NCI-H187 (cell line): ENCODE measurements around the gene CAPN8.

Experiments used
- DNase-seq, 2 experiments: peaks; one replicate each; lab custom pipeline; 2025; lab: John Stamatoyannopoulos, UW

Gene CAPN8

DNA sequence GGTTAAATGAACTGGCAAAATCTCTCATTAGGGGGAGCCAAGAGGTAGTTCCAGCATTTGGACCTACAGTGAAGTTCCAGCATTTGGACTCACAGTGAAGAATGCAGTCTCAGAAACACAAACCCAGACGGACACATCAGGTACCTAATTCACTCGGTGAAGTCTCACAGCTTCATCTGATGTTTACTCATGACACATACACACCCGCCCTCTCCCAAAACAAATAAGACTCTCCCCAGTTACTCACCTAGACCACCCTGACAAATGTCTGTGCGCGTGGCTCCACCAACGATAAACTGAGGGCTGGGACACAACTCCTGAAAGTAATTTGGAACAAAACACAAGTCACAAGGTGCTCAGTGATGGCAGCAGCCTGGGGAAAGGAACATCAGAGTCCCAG is 11.4 kb downstream of the CAPN8 start:
- DNase-seq = no peak

DNA sequence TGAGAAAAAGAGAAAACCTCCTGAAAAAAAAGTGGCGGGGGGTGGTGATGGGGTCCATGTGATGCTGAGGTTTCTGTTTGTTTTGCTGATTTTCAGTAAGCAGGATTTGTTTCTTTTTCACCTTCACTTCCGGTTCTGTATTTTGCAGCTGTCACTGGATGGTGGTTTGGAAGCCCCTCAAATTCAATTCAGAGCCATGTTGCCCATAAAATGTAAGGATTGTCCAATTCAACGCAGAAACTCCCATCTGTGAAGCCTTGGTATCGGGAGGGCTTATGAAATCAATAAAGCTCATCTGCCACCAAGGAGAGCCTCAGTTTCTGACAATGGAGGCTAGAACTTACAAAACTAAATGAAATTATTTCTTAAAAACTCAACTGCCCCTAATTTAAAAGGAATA is 12.1 kb downstream of the CAPN8 start:
- no peak for DNase-seq

DNA sequence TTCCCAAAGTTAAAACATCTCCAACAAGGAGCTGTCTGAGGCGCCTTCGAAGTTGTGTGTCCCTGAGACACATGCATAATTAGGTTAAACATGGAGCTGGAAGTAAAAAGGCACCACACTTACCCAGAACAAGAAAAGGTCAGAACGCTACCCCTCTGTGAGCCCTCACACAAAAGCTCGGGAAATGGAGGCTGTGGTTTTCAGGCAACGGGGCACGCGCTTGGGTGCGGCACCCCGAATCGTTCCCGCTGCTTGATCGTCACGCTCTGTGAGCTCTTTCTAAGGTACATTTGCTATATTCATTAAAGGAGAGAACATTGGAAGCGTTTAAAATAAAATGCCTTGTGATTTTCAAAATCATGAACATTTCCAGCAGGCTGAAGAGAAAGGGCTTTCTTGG is 12.5 kb downstream of the CAPN8 start:
- DNase-seq = no peak

DNA sequence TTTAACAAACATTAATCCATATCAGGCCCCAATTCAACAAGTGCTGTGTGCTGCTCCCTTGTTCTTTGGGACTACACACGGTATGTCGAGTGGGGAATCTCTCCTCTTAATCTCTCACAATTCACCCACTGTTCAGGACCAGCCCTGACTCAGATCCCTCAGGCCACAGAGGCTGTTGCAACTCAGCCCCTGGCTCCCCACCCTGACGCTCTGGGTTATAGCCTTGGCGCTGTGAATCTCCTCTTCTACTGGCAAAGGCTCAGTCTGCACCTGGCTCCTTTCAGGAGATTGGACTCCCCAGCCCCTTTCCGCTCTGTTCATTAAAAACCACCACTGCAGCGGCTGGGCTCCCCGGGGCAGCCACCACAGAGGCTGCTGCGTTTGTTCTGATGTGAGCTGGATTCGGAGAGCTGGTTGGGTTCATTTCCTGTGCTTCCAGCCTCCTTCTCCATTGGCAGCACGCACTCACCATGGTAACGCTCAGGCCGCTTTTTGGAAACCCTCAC is 13.0 kb downstream of the CAPN8 start:
- no peak for DNase-seq

DNA sequence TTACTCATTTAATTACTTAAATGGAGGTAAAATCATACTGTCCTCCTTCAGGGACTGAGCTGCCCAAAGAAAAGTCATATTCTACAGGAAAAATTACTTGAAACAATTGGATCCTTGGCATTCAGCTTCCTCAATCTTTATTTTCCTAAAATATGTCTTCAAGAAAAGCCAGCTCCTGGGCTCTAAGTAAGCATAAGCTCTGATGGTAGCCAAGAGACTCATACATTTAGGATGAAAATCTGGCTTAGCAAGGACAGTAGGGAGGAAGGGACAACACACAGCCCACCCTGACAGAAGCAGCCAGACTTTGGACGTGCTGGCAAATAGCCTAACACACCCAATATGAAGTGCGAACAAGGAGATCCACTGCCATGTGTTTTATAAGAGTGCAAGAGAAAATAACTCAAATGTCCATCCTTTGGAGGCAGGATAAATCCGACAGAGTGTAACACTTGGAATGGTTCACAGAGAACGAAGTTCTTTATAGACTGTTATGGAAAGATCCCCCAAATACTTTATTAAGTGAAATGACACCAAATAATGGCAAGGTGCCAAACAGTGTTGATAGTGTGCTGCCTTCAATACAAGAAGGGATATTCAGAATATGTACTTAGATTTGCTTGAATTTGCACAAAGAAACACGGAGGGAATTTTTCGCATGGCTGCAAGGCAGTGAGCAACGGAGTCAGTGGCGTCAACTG is 14.1 kb downstream of the CAPN8 start:
- no peak for DNase-seq

DNA sequence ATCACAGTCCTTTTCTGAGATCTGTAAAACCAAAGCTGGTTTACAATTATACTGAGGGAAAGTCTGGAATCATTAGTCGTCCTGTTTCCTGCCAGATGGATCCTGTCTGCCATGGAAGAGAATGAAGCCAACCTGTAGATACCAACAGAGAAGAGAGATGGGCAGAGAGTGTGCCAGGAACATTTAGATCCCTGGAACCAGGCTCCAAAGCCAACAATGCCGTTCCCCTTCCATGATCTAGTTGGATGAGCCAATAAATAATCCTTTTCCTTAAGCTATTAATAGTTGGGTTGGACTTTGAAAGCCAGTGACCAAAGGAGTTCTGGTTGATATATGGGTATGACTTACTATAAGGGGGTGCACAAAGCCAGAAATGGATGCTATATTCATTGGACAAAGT is 15.0 kb downstream of the CAPN8 start:
- no peak for DNase-seq

DNA sequence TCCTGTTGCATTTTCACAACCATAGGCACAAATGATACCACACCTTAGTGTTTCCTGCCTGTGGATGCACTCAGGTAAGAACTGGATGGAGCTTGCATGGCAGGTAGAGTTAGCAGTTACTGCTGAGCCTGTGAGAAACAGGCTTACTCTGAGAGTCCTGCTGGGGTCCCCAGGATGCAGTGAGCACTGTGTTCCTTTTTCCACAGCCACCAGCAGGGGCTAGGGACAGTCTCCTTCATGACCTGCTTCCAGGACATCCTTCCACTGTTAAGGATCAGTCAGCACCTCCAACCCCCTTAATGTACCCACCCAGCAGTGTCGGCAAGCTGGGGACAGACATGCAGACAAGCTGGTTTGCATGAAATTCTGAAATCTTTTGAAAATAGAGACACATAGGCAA is 16.3 kb downstream of the CAPN8 start:
- no peak for DNase-seq

DNA sequence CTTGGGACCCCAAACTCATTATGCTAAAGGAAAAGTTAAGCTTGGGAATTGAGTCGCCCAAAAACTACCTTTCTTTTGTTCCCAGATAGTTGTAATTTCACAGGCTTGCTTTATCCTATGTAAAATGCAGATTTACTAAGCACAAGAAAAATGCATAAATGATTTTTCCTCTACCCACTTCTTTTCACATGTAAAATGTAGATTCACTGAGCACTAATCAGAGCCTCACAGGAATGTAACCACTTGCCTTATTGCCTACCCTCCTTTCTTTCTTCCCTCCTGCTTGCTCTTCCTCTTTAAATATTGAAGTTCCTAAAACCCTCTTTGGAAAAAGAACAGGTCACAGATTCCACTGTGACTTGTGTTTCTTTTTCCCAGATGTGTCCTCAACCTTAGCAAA is 18.3 kb downstream of the CAPN8 start:
- DNase-seq = no peak

DNA sequence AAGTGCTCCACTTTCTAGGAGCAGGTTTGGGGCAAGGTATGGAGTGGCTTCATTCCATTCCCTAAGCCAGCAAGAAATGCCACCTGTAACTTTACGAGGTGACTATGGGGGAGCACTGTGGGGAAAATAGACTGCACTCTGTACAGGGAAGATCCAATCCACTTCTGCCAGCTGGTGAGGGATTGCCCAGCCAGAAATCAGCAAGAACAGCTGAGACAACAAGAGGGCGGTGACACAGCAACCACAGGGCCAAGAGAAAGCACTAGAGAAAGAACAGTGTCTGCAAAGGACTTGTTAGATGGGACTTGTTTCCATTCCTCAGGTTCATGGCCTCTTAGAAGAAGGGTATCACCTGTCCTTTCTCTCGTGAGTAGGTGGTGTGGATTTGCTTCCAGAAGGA is 19.6 kb downstream of the CAPN8 start:
- DNase-seq = no peak

DNA sequence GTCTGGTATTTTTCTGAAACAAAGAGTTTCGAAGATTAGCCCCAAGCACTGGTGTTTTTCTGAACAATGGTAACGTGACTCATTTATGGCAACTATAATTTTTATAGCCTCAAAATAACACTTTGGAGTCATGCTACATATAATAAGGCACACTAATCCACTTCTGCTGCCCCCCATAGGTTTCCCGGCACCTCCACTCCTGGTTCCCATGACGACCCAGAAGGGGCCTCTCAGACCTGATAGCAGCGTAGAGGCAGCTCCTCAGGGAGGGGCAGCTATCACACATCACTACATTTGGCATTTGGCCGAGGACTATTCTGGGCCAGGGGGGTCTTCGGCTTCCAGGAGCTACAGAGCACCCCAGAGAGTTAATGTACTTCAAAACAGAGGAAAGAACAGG is 23.3 kb downstream of the CAPN8 start:
- peak in 1 of 2 experiments; percentile 5 for DNase-seq

DNA sequence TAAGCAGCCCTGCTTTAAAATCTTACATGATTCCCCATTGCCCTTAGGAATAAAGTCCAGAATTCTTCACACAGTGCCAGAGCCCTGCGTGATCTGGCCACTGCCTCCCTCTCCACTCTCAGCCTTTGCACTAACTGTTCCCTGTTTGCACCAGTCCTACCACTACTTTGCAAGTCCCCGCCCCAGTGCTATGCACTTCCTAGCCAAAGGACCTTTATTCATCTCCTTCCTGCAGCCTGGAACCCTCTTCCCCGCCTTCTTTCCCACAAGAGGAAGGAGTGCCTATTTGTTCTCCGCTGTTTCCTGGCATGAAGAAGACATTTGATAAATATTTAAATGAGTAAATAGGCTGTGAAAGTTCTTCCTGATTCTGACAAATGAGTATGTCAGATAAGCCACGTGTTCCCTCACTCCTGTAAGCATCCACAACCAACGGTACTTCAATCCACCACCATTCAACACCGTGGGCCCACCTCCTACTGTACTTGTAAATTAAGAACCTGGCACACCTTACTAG is 23.9 kb downstream of the CAPN8 start:
- DNase-seq = no peak

DNA sequence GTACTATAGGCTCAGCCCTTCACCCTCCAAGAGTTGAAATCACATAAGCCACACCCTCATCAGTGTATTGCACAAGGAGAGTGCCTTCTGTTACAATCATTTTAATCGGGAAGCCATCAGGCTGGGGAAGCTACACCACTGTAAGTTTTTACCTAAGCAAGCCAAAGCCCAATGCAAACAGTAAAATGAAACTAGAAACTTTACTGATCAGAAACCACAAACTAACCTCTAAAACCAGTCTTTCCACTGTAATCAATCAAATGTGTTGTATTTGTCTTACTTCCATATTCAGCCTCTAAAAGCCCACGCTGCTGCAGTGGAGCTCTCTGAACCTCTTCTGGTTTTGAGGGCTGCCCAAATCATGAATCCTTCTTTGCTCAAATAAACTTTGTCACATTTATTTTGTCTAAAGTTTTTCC is 26.2 kb downstream of the CAPN8 start:
- no peak for DNase-seq

DNA sequence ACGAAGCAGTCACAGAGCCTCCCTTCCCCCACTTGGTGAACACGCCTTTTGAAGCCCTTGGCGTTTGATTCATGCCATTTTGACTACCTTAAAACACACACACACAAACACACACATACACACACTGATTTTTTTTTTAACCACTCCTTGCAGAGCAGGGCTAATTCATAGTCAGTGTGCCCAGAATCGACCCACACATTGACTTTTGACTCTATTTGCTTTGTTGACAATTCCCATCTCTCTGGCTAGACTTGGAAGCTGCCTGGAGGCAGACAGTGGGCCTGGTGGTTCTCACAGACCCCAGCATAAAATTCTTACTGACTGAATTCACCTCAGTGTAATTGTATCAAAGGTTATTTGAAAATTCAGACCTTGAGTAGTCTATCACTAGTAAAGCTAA is 30.3 kb downstream of the CAPN8 start:
- no peak for DNase-seq

DNA sequence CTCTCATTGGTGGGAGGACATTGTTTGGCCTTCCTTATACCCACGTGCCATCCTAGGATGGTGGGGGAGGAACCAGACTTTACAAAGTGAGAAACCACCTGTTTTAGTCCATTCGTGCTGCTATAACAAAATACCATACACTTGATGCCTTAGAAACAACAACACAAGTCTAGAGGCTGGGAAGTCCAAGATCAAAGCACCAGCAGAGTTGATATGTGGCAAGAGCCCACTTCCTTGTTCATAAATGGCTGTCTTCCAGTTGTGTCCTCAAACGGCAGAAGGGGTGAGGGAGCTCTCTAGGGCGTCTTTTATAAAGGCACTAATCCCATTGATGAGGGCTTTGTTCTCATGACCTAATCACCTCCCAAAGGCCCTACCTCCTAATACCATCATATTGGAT is 31.1 kb downstream of the CAPN8 start:
- no peak for DNase-seq

DNA sequence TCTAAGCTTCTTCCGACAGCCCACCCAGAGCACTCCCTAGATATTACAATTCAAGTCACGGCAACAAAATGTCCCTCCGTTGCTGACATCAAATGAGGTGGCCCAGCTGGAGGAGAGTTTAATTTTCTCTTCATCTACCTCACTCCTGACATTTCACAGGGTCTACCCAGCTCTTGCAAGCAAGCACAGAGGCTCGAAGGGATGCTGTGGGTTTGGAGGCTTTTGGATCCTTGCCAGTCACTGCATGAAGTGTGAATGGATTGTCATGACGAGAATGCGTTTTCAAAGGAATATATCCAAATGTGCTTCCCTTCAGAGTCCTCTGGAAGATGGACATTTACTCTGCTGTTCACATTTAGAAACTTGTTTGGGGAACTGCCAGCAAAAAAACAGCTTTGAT is 33.5 kb downstream of the CAPN8 start:
- DNase-seq = peak in 1 of 2 experiments; percentile 3

DNA sequence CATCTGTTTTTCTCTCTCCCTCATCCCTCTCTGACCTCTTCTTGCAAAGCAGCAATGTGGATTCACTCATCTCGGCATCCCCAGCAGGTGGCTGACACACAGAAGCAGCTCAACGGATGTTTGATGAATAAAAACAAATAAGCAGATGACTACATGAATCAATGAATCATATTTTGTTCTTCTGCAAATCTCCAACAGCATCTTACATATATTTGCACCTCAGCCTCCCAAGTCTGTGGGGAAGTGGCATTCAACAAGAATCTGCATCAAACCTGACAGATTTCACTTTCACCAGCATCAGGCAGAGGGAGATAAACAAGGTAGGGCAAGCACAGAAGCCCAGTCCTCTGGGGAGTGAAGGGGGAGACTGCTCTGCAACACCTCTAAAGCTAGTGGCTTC is 34.0 kb downstream of the CAPN8 start:
- no peak for DNase-seq

DNA sequence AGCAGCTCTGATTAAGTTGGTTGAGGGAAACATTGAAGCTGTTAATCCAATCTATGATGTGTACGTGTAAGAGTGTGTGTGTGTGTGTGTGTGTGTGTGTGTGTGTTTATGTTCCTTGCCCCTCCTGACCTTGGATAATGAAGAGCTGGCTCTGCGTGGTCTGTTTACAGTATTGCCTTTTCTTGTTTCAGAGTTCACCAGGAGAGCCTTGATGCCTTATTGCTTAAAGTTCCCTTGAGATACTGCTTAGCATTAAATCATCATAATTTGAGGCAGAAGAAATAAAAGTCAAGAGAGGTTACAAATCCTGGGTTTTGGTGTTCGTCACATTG is 36.4 kb downstream of the CAPN8 start:
- no peak for DNase-seq

DNA sequence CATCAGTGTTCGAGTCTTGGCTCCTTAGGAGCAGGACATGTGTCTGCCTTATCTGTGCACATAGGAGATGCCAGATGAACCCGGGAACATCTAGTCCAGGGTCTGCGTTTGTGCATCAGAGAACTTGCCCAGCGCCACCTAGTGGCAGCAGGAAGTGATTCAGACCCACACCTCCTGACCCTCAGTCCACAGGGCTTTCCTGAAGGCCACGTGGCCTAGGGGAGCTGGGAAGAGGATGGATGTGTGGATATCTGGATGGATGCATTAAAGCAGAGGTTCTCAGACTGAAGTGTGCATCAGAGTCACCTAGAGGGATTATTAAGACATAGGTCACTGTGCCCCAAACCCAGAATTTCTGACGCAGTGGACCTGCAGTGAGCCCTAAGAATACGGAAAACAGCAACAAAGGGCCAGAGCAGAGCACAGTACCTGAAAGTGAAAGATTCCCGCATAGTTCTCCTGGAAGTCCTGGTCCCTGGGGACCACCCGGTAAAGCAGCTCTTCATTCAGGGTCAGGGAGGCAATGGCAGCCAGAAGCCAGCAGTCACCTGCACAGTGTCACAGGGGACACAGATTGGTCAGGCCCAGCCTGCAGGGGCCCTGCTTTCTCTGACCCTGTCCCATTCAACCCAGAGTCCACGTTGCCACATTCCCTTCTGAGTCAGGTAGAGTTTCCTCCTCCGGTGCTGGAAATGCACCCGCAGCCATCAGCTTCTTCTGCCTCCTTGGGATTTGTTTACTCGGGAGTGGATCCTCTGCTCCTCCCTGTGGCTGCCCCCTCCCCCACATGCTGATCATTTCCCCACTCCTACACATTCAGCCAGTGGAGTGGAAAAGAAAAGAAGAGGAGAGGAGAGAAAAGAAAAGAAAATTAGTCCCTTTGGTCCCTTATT is 37.0 kb downstream of the CAPN8 start:
- DNase-seq = no peak

DNA sequence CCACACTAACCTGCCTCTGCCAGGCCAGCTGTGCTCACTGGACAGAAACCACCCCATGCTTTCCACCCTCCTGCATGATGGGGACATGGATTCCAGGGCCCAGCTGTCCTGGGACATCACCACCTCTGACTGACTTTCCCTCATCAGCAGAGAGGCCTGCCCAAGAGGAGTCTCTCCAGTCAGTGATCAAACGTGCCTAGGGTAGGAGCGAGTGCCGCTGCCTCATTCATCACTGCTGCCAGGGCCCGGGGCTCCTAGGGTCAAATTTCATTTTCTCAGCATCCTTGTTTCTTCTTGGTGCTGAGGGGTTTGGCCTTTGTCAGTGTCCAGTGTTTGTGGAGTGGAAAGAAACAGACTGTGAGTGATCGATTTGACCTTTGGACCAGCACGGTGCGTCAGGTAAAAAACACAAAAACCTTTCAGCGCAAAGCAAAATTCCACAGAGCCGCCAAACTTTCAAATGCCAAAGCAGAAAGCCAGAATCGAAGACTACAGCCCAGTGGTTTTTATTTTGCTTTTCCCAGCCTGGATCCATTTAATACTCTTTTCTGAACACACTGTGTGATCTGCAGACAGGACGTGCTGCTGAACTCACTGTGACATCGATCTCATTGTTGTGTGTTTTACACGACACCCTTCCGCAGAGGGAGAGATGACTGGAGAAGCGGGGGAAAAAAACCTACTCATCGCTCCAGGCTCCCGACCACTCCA is 43.2 kb downstream of the CAPN8 start:
- DNase-seq = no peak

DNA sequence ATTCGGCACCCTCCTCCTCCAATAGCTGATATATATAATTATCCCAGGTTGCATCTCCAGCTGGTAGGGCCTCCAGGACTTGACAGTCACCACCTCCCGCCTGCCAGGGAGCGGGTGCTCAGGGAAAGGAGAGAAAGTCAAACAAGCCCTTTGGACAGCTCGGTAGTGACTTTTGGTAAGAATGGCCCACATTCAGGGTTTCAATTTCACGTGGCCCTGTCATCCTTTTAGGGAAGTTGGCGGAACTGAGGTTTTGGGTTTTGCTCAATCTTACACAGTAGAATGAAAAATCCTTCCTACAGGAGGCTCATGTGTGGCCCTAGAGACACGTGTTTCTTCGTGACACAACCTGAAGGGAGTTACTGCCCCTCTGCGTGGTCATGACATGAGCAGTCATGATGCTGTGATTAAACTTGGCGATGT is 44.2 kb downstream of the CAPN8 start:
- no peak for DNase-seq

DNA sequence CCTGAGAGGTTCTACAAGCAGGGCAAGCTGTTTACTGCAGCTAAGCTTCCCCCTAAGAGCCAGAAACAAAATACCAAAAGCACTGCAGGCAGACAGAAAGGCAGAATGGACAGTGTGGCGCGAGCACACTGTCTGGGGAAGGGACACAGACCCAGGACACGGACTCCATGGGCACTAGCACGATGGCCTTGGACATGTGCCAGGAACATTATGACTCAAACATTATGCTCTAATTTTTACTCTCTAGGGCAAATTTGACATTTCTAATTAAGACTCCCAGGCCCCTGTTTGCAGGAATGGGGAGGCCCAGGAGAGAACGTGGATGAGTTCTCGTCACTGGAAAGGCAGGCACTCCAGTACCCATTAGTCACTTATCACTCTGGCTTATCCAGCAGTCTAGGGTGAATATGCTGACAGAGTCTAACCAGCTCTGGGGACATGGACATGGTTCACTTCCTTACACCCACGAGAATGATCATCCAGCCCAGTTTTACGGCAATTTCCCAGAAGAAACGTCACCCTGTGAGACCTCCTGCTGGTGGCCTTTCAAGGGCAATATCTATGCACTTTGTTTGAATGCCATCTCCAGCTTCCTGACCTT is 45.1 kb downstream of the CAPN8 start:
- DNase-seq = no peak

DNA sequence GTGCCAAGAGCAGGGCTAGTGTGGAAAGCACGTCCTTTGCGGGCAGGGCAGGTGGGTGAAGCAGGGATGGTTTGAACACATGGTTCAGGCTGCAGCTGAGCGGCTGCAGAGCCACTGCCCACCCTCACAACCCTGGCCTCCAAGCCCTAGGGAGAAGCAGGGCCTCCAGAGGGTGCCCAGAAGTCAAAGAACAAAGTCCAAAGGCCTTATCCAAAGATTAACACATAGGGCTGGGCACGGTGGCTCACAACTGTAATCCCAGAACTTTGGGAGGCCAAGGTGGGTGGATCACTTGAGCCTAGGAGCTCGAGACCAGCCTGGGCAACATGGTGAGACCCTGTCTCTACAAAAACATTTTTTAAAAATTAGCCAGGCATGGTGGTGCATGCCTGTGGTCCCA is 46.8 kb downstream of the CAPN8 start:
- no peak for DNase-seq
